Stimulated activated CD4-positive, alpha-beta T cell treated with anti-CD3 and anti-CD28 coated beads, Interleukin-1b, Interleukin-23, amount 100 ng/mL, for 1 hour (primary cell): ENCODE data around the gene DLX2.

Source experiments
- DNase-seq, 2 donors: peaks; one replicate each; pipeline ENCODE4 v3.0.0-alpha.2; 2020; ENCODE audit warnings: low read depth in 2 of 2

DLX2 gene

GRCh38 chr2:172053486-172053885 lies 49.2 kb downstream of the DLX2 start:
- DNase-seq = no peak

- DNase-seq = no peak
Observed at GRCh38 chr2:172052000-172052983, 50.4 kb downstream of the DLX2 start.

DNA sequence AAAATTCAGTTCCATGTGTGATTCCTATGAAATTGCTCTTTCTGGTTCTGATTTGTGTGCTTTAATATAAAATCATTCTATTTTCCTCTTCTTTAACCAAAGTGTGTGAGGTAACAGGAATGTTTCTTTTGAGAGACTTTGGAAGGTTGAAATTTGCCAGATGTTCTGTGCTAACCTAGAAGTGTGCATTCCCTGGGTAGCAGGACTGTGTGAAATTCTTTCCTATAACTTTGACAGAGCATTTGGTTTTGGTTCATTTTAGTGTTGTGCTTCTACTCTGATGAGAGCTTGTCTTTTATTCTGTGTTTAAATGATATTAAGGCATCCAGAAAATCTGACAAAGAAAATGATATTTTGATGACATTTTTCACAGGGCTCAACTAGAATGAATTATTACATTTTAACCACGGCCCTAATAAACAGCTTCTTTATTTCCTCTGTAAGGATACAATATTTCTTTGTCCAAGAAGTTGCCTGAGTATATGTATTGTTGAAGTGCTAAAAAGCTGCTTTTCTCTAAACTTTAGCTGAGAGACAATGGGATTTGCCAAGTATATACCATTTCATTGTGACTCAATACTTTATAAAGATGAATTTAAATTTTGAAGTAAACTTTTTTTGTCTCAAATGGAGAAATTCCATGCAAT lies 52.1 kb downstream of the DLX2 start:
- no peak for DNase-seq

DNA sequence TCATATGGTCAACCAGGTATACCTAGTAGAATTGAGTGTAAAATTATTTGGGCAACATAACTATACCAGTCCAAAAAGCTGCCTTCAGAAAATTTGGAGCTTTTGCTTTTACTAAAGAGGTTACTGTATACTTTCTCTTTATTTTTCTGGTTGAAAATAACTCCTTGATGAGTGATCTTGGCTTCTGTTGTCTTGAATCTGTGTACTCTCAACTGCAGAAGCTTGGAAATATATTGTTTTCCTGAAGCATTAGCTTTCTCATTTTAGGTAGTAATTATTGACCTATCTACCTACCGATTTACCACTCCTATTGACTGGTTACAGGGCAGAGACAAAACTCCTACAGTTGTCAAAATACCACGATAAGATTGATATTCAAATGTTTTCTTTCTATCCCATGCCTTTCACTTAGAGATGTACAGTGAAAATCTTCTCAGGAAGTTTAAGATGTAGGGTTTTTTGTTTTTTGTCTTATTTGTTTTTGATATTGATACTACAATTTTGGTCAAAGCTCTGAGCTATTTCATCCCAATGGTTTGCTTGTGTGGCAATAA lies 53.1 kb downstream of the DLX2 start:
- no peak for DNase-seq
